Prostate gland (tissue), 2 donors: ENCODE measurements around the gene TBC1D9B.

Source experiments
- CTCF ChIP-seq, 4 experiments: fragments of 200-600 bp in 2 of 4; fragments of 450-650 bp in 2 of 4; sonication (generic) in 2 of 4; IDR thresholded peaks; 1 replicate in 3 of 4; 2 replicates in 1 of 4; pipeline ENCODE4 v1.5.1; 2016 to 2019; ENCODE audit warnings: antibody characterized with exemption in 4 of 4, mild to moderate bottlenecking in 2 of 4, moderate library complexity in 2 of 4
- POLR2A ChIP-seq: fragments of 450-650 bp; IDR thresholded peaks from one replicate; pipeline ENCODE4 v1.6.1; 2016; ENCODE audit warnings: antibody characterized with exemption, mild to moderate bottlenecking
- POLR2AphosphoS5 ChIP-seq: sonication (generic); formaldehyde crosslinking; IDR thresholded peaks from one replicate; pipeline ENCODE4 v1.6.1; 2017; ENCODE audit warnings: antibody characterized with exemption

DNA sequence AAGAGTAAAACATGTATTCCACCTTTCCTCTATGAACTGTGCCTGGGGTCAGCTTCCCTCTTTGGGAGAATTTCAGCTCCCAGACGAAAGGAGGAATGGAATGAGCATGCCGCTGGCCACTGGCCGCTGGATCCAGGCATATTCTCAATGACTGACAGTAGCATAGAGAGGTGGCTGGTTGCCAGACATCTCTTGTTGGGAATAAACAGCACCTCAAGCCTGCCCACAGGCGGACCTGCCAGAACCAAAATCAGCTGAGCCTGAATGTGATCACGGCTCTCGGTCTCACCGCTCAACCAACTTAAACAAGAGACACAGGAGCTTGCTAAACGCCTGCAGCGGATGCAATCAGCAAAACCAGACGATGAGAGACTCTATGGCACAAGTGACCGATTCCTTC lies 20.6 kb downstream of the TBC1D9B start:
- TF ChIP-seq CTCF (IDR thresholded peaks at IDR 0.05) (no peak), POLR2AphosphoS5 (no peak), POLR2A (no peak)
